ENCODE results near the gene SND1.

GRCh38 chr7:128008141-128008540 is 356.1 kb downstream of the SND1 start:
- TF ChIP-seq POLR2A (IDR thresholded peaks at IDR 0.05) (no peak), POLR2AphosphoS5 (IDR thresholded peaks at IDR 0.05; ENCODE audit: insufficient read depth in 1 of 2, low read depth in 1 of 2) (no peak), CTCF (IDR thresholded peaks at IDR 0.05) (no peak)

All from vagina (tissue), 2 donors.